NCI-H446 treated with DMSO at 0.1 percent for 48 hours (cell line): ENCODE data around the gene CPN2.

Experiments
- DNase-seq: peaks from one replicate; lab custom pipeline; 2025; lab: John Stamatoyannopoulos, UW

CPN2 gene

DNA sequence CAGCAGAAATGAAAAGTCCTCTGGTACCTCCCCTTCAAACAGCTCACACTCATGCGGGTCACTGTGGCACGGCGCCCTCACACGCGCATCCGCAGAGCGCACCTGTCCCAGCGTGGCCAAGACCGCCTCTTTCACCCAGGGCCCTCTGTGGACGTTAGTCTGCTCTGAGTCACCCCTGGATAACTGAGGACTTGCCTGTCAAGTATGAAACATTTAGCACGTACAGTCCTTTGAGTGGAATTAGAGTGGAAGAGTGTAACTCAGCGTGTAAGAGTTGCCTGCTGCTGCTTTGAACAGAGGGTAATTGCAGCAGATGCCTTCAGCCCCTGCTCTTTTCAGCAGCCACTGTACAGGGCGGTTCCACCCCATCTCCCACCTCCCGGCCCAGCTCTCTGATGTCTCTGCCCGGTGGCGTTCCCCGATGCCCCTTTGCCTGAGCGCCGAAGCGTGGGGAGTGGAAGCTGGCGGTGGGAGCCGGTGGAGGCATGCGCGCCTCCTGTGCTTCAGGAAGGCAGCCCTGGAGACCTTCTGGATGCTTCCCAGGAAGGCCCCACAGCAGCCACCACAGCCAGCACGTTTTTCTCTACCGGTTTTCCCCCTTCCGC is 23.0 kb downstream of the CPN2 start:
- no peak for DNase-seq

DNA sequence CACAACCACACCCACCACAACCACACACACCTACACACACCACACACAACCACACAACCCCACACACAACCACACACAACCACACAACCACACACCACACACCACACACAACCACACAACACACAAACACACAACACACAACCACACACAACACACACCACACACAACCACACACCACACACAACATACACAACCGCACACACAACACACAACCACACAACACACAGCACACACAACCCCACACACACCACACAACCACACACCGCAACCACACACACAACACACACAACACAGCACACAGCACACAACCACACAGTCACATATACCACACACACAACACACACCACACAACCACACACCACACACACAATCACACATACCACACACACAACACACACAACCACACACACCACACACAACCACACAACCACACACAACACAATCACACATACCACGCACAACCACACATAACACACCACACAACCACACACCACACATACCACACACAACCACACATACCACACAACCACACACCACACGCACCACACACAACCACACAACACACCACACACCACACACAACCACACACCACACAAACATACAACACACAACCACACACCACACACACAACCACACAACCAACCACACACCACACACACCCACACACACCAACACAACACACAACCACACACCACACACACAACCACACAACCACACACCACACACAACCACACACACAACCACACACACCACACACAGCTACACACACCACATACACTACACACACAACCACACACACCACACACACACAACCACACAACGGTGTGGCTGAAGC is 23.7 kb downstream of the CPN2 start:
- no peak for DNase-seq

DNA sequence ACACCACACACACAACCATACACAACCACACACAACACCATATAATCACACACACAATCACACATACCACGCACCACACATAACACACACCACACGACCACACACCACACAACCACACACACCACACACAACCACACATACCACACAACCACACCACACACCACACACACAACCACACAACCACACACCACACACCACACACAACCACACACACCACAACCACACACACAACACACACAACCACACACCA is 24.2 kb downstream of the CPN2 start:
- no peak for DNase-seq

DNA sequence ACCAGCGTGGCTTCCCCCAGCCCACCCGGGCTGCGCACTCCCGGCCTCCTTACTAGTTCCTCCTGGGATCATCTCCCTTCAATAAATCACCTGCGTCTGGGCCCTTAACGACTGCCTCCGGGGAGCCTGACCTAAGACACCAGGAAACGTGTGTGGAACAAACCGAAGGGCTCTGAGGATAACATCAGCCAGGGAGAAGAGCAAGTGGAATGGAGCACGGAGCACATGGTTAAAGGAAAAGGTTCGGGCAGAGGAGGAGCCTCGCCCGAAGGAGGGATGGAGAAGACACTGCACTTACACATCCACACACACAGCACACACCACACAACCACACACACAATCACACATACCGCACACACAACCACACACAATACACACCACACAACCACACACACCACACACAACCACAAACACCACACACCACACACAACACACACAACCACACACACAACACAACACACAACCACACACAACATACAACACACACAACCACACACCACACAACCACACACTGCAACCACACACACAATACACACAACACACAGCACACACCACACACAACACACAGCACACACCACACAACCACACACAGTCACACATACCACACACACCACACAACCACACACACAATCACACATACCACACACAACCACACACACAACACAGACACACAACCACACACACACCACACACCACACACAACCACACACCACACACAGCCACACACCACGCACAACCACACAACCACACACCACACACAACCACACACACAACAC is 24.7 kb downstream of the CPN2 start:
- no peak for DNase-seq

DNA sequence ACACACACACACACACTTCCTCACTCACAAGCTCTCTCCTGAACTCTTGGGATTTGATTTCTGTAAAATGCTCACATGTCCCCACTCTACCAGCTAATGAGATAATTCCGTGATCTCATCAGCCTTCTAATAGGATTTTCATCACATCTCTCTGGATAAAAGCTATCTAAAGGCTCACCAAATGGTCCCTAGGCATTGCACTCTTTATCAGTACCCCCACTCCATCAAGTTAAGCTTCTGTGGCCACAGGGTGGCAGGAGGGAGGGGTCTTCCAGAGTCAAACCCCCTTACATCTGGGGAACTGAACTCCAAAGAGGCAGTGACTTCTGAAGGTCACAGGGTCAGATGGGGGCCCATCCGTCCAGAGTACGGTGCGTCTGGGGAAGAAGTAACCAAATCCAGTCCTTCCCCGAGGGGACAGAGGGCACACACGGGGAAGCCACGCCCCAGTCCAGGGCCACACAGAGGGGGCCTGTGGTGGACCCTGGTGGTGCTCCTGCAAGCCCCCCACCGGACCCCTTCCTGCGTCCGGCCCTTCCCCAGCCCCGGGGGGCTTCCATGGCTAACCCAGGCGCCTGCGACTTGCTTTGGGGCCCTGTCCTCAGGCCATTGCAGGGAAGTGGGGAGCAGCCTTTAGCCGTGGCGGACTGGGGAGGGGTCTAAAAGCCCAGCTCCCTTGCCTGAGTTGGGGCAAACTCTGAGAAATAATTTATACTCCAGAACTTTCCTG is 25.5 kb downstream of the CPN2 start:
- DNase-seq: no peak

DNA sequence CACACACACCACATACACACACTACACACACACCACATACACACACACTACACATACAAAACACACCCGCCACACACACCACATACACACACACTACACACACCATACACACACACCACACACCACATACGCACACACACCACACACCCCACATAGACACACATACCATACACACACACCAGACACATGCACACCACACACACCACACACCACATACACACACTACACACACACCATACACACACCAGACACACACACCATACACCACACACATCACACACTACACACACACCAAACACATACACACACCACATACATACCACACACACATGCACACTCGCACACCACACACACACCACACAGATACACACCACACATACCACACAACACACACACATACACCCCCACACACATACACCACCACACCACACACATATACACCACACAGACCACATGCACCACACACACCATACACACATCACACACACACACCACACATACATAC is 26.3 kb downstream of the CPN2 start:
- no peak for DNase-seq

DNA sequence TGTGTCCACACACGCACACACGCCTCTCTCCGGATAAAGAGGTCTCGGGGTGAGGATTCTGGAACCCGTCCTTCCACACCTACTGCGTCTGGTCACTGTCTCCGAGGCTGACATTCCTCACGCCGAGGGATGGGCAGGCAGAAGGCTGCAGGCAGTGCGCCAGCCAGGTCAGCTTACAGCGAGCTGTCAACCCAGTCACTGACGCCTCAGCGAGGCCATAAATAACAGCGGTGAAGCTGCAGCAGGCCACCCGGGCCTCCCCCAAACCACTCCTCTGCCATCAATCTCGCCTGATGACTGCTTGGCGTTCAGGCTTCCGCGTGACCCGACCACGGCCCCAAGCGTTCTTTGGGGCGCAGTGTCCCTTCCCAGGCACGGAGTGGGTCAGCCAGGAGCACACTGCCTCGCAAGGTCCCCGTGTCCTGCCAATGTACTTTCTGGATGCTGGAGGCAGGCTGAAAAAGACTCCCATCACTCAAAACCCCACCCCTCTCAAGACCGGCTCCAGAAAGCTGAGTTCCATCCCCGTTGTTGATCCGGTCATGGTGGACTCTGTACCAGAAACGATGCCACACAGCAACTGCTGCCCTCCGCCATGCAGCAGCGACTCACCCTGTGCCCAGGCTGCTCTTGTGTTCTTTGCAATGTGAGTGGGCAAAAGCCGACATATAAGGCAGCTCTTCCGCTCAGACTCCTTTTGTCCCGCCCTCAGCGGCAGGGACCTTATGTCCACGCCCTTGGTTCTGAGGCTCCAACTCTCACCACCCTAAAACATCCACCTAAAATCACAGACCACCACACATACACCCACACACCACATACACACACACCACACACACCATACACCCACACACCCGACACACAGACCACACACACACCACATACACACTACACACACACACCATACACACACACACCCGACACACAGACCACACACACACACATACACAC is 27.1 kb downstream of the CPN2 start:
- DNase-seq: no peak

DNA sequence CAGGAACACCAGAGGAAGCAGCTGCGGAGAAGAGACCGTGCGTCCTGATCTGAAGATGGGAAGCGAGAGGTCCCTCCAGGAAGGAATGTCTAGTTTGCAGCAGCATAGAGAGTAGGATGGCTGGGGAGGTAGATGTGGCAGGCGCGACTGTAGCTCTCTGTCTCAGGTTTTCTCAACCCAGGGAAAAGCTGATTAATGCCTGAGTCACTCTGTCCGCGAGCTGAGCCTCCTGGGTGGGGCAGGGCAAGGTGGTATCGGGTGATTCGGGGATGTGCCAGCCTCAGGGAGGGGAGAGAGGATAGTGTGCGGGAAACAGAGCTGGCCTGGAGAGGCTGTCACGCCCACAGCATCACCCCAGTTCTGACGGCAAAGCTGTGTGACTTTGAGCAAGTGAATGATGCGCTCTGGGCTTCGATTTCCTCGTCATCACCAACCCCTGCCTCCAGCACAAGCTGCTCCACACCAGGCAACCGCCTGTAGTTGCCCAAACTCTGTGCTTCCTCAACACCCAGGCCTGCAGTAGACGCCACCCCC is 28.4 kb downstream of the CPN2 start:
- DNase-seq: no peak

DNA sequence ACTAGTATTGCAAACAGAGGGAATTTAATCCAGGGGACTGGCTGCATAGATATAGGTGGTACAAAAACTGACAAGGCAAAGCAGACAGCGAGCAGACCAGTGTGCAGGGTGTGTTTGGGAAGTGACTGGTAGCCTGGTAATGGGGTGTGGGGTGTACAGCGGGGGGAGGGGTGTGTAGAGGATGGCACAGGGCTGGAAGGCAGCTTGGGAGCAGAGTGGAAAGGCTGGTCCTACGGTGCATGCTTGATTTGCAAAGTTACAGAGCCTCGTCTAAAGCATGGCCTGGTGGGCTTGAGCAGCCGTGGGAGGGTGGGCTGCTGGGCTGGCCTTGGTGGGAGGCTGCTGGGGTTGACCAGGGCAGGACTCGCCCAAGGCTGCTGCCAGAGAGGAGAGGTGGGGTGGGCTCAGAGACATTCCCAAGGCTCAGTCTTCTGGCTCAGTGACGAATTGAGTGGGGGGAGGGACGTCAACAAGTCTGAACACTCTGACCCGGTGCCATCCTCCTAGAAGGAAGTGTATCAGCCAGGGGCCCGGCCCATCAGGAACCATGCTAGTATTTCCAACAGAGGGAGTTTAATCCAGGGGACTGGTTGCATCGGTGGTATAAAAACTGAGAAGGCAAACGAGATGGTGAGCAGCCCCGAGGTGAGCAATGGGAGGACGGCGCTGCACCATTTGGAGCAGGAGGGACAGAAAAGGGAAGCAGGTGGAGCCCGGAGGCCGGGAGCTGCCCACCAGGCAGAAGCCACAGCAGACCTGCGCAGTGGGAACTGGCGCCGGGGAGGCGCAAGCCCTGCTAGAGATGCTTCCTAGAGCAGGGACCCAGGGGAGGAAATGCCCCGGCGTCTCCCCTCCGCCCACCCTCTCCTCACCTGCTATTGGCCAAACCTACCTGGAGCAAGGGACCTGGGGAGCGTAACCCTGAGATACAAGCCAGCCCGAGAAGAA is 29.2 kb downstream of the CPN2 start:
- no peak for DNase-seq

DNA sequence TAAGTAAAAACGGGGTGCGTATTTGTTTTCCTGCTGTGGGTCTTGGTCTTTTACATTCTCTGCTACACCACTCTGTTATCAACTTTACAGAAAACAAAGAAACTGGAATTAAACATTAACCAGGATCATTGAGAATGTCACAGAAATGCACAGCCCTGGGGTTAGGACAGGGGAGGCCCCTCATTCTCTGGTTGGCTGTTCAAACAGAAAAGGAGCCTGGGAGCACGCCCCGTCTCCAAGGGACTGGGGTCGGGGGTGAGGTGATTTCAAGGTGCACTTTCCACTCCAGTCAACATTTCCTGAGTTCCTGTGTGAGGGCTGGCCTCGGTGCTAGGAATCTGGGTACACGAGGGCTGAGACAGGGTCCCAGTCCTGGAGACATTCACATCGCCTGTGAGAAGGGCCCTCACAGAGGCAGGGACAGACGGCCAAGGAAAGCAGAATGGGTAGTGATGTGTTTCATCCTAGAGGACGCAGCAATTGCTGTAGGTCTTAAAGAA is 30.3 kb downstream of the CPN2 start:
- DNase-seq: no peak

DNA sequence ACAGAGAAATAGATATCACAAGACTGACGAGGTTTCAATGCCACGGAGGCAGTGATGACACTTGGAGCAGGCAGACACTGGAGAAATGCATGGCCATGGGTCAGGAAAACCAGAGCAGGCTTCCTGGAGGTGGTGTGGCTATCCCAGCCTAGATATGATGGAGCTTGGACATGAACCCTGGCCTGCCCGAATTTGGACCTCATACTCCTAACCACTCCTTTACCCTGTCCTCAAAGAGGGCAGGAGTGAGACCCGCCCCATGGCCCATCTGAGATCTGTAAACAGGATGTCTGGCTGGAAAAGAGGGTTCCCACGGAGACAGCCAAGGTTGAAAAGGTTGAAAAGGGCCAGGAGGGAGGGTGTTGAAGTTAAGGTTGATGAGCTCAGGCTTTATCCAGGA is 31.0 kb downstream of the CPN2 start:
- no peak for DNase-seq

DNA sequence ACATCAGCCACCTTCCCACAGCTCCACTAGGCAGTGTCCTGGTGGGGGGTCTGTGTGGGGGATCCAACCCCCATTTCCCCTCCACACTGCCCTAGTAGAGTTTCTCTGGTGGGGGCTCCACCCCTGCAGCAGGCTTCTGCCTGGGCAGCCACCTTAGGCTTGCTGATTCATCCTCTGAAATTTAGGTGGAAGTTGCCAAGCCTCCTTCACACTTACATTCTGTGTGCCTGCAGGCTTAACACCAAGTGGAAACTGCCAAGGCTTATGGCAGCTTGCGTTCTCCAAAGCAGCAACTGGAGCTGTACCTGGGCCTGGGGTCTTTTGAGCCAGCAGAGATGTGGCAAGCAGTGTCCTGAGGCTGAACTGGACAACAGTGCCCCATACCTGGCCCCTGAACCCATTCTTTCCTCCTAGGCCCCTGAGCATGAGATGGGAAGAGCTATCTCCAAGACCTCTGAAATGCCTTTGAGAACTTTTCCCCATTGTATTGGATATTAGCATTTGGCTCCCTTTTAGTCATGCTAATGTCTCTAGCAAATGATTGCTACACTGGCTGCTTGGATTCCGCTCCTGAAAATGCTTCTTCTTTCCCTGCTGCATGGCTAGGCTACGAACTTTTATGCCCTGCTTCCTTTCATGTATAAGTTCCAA is 32.5 kb downstream of the CPN2 start:
- no peak for DNase-seq

DNA sequence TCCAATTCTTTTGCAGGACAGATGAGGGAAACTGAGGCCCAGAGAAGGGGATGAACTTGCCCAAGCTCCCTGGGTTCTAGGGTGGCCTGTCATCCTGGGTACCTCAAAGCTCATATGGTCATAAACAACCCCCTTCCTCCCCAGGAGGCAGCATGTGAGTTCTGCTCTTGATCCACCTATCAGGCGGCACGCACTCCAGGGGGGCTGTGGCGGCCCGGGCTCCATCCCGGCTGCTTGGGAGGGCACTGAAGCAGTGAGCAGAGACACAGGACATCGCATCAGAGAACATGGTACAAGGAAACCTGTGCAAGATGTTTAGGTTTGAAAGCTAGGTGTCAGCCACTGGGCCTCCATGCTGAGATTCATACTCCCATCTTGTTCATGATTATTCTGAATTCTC is 34.2 kb downstream of the CPN2 start:
- DNase-seq: no peak

DNA sequence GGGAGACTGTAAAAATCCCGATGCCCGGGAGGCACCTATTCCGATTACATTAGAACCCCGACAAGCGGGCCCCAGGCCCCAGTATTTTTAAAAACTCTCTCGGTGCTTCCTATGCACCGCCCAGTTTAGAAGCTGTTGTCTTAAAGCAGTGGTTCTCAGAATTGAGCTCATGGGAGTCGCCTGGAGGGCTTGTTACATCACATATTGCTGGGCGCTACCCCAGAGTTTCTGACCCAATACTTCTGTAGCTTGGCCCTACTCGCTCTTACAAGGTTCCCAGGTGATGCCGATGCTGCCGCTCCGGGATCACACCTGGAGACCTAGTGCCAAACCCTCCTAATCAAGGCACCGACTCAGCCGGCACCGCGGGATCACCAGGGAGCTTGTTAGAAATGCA is 35.2 kb downstream of the CPN2 start:
- no peak for DNase-seq

DNA sequence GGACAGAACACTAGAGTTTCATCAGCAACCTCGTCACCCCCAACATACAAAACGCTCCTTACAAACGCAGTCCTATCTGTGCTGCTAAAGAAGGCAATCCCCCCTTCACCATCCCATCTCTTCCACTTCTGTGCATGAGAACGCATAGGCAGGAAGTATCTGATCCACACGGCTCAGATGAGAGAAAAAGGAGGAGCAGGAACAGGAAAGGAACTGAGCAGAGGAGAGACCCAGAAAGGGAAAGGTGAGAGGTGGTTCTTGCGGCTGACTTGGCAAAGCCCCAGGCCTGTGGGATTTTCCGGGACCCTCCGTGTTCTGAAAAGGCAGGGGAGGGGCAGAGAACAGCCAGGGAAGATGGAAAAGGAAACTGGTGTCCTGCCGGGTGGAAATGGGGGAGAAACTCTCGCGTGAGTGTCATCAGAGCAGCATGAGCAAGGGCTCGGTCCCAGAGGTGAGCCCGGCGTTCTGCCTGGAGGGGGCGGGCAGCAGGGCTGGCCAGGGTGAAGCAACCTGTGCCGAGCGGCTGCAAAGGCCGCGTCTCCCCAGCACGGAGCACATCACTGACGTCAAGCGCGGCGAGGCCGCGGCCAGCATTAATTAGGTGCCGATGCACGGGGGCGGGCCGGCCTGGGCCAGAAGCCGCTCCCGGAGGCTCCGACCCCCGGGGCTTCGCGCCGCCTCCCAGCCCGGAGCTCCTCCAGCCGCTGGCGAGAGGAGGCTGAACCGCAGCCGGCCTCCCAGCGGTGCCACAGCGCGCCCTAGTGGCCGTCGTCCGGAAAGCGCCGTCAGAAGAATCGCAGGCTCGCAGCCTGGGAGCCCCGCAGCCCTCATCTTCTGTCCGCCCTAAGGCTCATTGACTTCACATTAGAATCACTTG is 35.8 kb downstream of the CPN2 start:
- DNase-seq: peak; percentile 36

DNA sequence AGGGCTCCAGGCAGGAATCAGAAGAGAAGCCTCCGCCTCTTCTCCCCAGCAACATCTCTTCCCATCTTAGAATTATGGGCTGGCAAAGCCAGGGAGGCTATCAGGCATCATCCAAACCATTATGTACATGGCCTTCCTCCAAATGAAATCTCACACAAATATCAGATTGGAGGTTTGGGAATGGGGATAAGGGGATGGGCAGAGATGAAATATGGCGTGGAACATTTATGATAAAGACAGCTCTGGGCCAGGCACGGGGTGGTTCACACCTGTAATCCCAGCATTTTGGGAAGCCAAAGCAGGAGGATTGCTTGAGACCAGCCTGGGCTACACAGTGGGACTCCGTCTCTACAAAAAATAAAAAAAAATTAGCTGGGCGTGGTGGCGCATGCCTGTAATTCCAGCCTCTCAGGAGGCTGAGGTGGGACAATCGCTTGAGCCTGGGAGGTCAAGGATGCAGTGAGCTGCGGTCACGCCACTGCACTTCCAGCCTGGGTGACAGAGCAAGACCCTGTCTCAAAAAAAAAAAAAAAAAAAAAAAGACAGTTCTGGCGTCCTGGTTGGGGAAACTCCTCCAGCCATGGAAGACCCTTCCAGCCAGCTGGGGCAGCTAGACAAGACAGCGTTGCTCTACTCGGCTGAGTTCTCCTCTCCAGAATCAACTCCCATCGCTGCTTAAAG is 36.6 kb downstream of the CPN2 start:
- no peak for DNase-seq

DNA sequence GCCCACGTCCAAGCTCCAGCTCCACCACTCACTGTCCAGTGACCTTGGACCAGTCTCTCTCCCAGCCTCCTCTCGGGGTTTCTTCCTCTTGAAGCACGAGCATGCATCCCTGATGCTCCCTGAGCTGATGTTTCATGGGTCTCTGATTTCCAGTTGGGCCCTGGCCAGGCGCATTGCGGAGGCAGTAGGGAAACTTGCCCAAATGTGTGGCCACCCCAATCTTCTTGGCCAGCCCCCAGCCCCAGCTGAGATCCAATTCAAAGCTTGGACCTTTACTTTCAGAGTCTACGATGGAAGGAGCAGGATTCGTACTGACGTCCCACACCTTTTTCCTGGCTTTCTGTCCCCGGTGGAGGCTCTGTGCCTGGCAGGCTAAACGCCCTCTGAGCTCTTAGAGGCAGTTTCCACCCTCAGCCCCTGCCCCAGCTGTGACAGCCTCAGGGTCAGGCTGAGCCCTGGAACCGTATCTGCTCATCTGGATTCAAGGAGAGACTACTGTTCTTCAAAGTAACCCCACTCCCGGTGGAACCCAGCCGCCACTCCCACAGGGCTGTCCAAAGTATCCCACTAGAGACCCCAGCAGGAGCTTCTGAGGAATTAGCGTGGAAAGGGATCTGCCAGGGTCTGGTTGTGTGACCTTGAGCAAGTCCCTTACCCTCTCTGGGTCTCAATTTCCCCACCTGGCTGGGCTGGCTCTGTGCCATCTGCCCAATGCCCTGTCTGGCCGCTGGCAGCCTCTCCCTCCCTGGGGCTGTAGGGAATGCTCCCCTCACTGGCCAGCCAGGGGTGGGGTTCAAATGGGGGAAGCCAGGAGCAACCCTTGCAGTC is 37.4 kb downstream of the CPN2 start:
- peak; percentile 23 for DNase-seq
